Peyer's patch (tissue), 4 donors: ENCODE data around the gene FAM167B.

Experiments
- POLR2A ChIP-seq, 2 donors: fragments of 450-650 bp; IDR thresholded peaks; one replicate each; pipeline ENCODE4 v1.5.1; 2017; ENCODE audit warnings: antibody characterized with exemption in 2 of 2, mild to moderate bottlenecking in 2 of 2, moderate library complexity in 2 of 2
- TF ChIP-seq, protein P1 (sequence below), 6 experiments: fragments of 450-650 bp in 4 of 6; fragments of 200-600 bp in 2 of 6; sonication (generic) in 1 of 6; IDR thresholded peaks; one replicate each; pipeline ENCODE4 v1.5.1; 2017 to 2019; ENCODE audit warnings: antibody characterized with exemption in 6 of 6, mild to moderate bottlenecking in 3 of 6, moderate library complexity in 1 of 6

DNA sequence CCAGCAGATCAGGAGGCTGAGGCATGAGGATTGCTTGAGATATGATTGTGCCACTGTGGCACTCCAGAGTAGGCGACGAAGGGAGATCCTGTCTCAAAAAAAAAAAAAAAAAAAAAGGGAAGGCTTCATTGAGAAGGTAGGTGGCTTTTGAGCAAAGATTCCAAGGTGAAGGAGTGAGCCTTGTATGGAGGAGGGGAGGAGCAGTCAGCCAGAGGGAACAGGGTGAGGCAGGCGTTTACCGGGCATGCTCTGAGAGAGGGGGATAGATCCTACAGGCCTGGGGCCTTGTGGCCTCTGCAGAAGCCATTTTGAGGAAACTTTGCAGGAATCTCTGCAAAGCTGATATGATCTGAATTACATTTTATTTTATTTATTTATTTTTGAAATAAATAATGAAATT lies 39.7 kb downstream of the FAM167B start:
- TF ChIP-seq, protein P1, sequence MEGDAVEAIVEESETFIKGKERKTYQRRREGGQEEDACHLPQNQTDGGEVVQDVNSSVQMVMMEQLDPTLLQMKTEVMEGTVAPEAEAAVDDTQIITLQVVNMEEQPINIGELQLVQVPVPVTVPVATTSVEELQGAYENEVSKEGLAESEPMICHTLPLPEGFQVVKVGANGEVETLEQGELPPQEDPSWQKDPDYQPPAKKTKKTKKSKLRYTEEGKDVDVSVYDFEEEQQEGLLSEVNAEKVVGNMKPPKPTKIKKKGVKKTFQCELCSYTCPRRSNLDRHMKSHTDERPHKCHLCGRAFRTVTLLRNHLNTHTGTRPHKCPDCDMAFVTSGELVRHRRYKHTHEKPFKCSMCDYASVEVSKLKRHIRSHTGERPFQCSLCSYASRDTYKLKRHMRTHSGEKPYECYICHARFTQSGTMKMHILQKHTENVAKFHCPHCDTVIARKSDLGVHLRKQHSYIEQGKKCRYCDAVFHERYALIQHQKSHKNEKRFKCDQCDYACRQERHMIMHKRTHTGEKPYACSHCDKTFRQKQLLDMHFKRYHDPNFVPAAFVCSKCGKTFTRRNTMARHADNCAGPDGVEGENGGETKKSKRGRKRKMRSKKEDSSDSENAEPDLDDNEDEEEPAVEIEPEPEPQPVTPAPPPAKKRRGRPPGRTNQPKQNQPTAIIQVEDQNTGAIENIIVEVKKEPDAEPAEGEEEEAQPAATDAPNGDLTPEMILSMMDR (IDR thresholded peaks at IDR 0.05), result no peak
- no peak for TF ChIP-seq POLR2A (IDR thresholded peaks at IDR 0.05)
